HepG2 (cell line): Measurements from ENCODE around the gene CHMP1A. TPM values are rescaled to one million over a fixed set of nuclear protein-coding genes. Genes with fewer than 3 reads are reported as not detected.

Source experiments
- ELF3 ChIP-seq: IDR thresholded peaks from 2 replicates; pipeline ENCODE4 v1.6.1; 2016; ENCODE audit warnings: missing genetic modification reagents, missing compliant biosample characterization
- ELF4 ChIP-seq: sonication (generic); formaldehyde crosslinking; IDR thresholded peaks from 2 replicates; pipeline ENCODE4 v1.5.0; 2020; ENCODE audit warnings: missing genetic modification reagents, mild to moderate bottlenecking, moderate library complexity, borderline replicate concordance
- EP300 ChIP-seq, 3 experiments: sonication (generic) in 1 of 3; formaldehyde crosslinking in 1 of 3; IDR thresholded peaks; 2 replicates each; pipeline versions ENCODE4 v1.5.1 to v1.6.1; 2011 to 2020; ENCODE audit warnings: low read depth in 2 of 3, low read length in 2 of 3, borderline replicate concordance in 1 of 3, improper control_type of control experiment in 1 of 3, mild to moderate bottlenecking in 1 of 3, missing genetic modification reagents in 1 of 3, moderate library complexity in 1 of 3
- FOXO1 ChIP-seq: sonication (generic); formaldehyde crosslinking; IDR thresholded peaks from 2 replicates; pipeline ENCODE4 v1.4.0; 2020; ENCODE audit warnings: missing genetic modification reagents
- HDAC6 ChIP-seq: fragments of 200-600 bp; sonication (generic); IDR thresholded peaks from 2 replicates; pipeline ENCODE4 v1.7.0; 2017; ENCODE audit warnings: mild to moderate bottlenecking, antibody characterized with exemption, low read length, low read depth
- MBNL3 ChIP-seq: fragments of 250-450 bp; sonication (Bioruptor Pico); conservative IDR thresholded peaks from 2 replicates; pipeline ENCODE4 v1.8.0; 2022; ENCODE audit warnings: mild to moderate bottlenecking, inconsistent platforms
- NFATC3 ChIP-seq: sonication (generic); formaldehyde crosslinking; IDR thresholded peaks from 2 replicates; pipeline ENCODE4 v1.5.1; 2020; ENCODE audit warnings: mild to moderate bottlenecking, missing genetic modification reagents
- PAX8 ChIP-seq: sonication (generic); formaldehyde crosslinking; IDR thresholded peaks from 2 replicates; pipeline ENCODE4 v1.8.0; 2022; ENCODE audit warnings: mild to moderate bottlenecking, missing genetic modification reagents, borderline replicate concordance
- SIX1 ChIP-seq: sonication (generic); formaldehyde crosslinking; IDR thresholded peaks from 2 replicates; pipeline ENCODE4 v1.4.0; 2020; ENCODE audit warnings: missing genetic modification reagents, borderline replicate concordance
- SOX6 ChIP-seq, 2 experiments: fragments of 450-650 bp in 1 of 2; sonication (generic) in 1 of 2; formaldehyde crosslinking in 1 of 2; IDR thresholded peaks; 2 replicates each; pipeline versions ENCODE4 v1.4.0 to v1.6.1; 2017 to 2020; ENCODE audit warnings: antibody characterized with exemption in 1 of 2, mild to moderate bottlenecking in 1 of 2, missing genetic modification reagents in 1 of 2
- SP1 ChIP-seq, 2 experiments: fragments of 450-650 bp in 1 of 2; sonication (generic) in 1 of 2; formaldehyde crosslinking in 1 of 2; IDR thresholded peaks; 2 replicates each; pipeline versions ENCODE4 v1.4.0 to v1.6.1; 2016 to 2020; ENCODE audit warnings: missing genetic modification reagents in 1 of 2
- SP4 ChIP-seq: sonication (generic); formaldehyde crosslinking; IDR thresholded peaks from 2 replicates; pipeline ENCODE4 v1.8.1; 2023; ENCODE audit warnings: mild to moderate bottlenecking, missing genetic modification reagents
- ZC3H13 ChIP-seq: sonication (generic); formaldehyde crosslinking; IDR thresholded peaks from 2 replicates; pipeline ENCODE4 v1.8.1; 2023; ENCODE audit warnings: mild to moderate bottlenecking, missing genetic modification reagents, moderate library complexity
- ZFAT ChIP-seq: sonication (generic); formaldehyde crosslinking; conservative IDR thresholded peaks from 2 replicates; pipeline ENCODE4 v1.8.1; 2023; ENCODE audit warnings: missing genetic modification reagents, inconsistent platforms
- ZNF143 ChIP-seq: sonication (generic); formaldehyde crosslinking; IDR thresholded peaks from 2 replicates; pipeline ENCODE4 v1.4.0; 2020; ENCODE audit warnings: missing genetic modification reagents
- ZNF180 ChIP-seq: sonication (generic); formaldehyde crosslinking; IDR thresholded peaks from 2 replicates; pipeline ENCODE4 v1.4.0; 2020; ENCODE audit warnings: low read depth, missing genetic modification reagents, borderline replicate concordance
- ZNF432 ChIP-seq: sonication (generic); formaldehyde crosslinking; IDR thresholded peaks from 2 replicates; pipeline ENCODE4 v1.5.0; 2020; ENCODE audit warnings: missing genetic modification reagents, mild to moderate bottlenecking, borderline replicate concordance
- ZNF563 ChIP-seq: sonication (generic); formaldehyde crosslinking; IDR thresholded peaks from 2 replicates; pipeline ENCODE4 v1.8.0; 2022; ENCODE audit warnings: mild to moderate bottlenecking, moderate library complexity, missing genetic modification reagents
- ZNF746 ChIP-seq: sonication (generic); formaldehyde crosslinking; IDR thresholded peaks from 2 replicates; pipeline ENCODE4 v1.8.0; 2022; ENCODE audit warnings: mild to moderate bottlenecking, missing genetic modification reagents
- polyA plus RNA-seq, 8 experiments: library from polyadenylated mRNA; depleted of rRNA in 3 of 8; stranded (reverse) in 7 of 8; unstranded in 1 of 8; fragments of >200 nt; fragmentation: Illumina TruSeq in 4 of 8; extraction: Trizol in 4 of 8; gene quantifications; 2 replicates each; pipeline versions ENCODE4 v1.2.1 to v1.2.3, GENCODE V29; 2011 to 2016; ENCODE audit warnings: low read depth in 4 of 8, missing spikeins in 1 of 8, mixed read lengths in 1 of 8; ENCODE audit not compliant: insufficient read depth in 1 of 8
- total RNA-seq, 5 experiments: library from RNA; depleted of rRNA; stranded (reverse); fragments of >200 nt; fragmentation: Illumina TruSeq; extraction: Trizol; gene quantifications; 2 replicates each; pipeline ENCODE4 v1.2.3, GENCODE V29; 2016; ENCODE audit warnings: low read depth in 1 of 5
- TF ChIP-seq, protein P1 (sequence below): sonication (generic); formaldehyde crosslinking; IDR thresholded peaks from 2 replicates; pipeline ENCODE4 v1.5.1; 2020; ENCODE audit warnings: missing genetic modification reagents, mild to moderate bottlenecking, borderline replicate concordance
- TF ChIP-seq, protein P2 (sequence below): sonication (generic); formaldehyde crosslinking; IDR thresholded peaks from 2 replicates; pipeline ENCODE4 v1.9.0; 2022; ENCODE audit warnings: missing genetic modification reagents, mild to moderate bottlenecking, borderline replicate concordance
- TF ChIP-seq, protein P3 (sequence below): sonication (generic); formaldehyde crosslinking; IDR thresholded peaks from 2 replicates; pipeline ENCODE4 v1.5.1; 2020; ENCODE audit warnings: mild to moderate bottlenecking, moderate library complexity, missing genetic modification reagents

The CHMP1A gene
- total and polyA plus RNA-seq, 2 of the 13 experiments (the other 11 are each of a cell fraction or from before 2014, with no cell fraction given) = 69.4 to 73.3 TPM

DNA sequence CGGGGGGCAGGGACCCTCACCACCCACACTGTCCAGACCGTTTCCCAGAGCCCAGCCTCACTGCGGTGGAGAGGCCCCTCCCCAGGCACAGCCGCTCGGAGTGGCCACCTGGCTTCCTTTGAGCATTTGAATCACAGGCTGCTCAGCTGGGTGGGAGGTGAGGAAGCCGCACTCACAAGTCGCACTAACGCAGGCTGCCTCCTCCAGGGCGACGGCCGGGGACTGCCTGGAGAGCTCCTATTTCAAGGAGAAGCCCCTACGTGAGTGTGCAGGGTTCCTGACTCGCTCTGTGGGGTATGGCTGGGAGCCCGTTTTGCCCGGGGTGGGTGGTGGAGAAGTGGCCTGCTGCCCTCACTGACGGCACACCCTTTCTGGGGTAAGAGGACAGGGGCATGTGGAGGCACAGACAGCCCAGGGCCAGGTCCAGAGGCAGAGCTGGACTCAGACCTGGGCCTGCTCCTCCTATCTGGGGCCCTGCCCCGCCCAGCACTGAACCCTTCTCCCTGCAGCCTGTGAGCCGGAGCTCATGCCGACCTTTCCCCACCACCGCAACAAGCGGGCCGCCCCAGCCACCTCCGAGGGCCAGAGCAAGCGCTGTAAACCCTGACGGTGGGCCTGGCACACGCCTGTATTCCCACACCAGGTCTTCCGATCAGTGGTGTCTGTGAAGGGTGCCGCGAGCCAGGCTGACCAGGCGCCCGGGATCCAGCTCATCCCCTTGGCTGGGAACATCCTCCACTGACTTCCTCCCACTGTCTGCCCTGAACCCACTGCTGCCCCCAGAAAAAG lies 37.8 kb upstream of the CHMP1A start (continued):
- TF ChIP-seq, protein P1, sequence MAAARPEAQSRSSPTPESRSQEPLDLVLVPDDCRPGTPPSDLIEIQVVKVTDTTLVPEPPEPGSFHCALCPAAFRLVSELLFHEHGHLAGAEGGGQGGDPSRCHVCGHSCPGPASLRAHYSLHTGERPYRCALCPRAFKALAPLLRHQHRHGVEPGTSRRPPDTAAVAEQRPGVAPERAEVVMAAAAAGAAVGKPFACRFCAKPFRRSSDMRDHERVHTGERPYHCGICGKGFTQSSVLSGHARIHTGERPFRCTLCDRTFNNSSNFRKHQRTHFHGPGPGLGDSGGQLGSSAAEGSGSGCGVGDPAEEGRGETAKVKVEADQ (CRISPR knock-in tag) = peak; percentile 71
- TF ChIP-seq ZNF143 (CRISPR knock-in tag) (peak; percentile 49; the same call in 1 of the 2 replicates), ELF4 (CRISPR knock-in tag) (no peak), ZNF432 (CRISPR knock-in tag) (no peak), SOX6 (IDR thresholded peaks at IDR 0.05) (no peak), SOX6 (CRISPR knock-in tag; IDR thresholded peaks at IDR 0.05) (peak; percentile 34; the same call in 1 of the 2 replicates), FOXO1 (CRISPR knock-in tag) (no peak; the same call in 1 of the 2 replicates), ZFAT (CRISPR knock-in tag) (no peak), ZNF180 (CRISPR knock-in tag) (0 out of 2 replicates have a peak, but pooled peaks have one; percentile 22), ELF3 (CRISPR knock-in tag) (no peak), SP4 (CRISPR knock-in tag) (0 out of 2 replicates have a peak, but pooled peaks have one; percentile 24), ZNF563 (no peak), ZC3H13 (CRISPR knock-in tag) (peak; percentile 94), NFATC3 (CRISPR knock-in tag) (no peak), HDAC6 (no peak), MBNL3 (CRISPR knock-in tag) (no peak), SIX1 (no peak), SP1 (IDR thresholded peaks at IDR 0.05) (no peak), SP1 (CRISPR knock-in tag; IDR thresholded peaks at IDR 0.05) (no peak), PAX8 (CRISPR knock-in tag) (no peak), EP300 (IDR thresholded peaks at IDR 0.05; ENCODE audit: low read depth in 2 of 2, low read length in 2 of 2) (no peak), EP300 (CRISPR knock-in tag; IDR thresholded peaks at IDR 0.05; ENCODE audit: borderline replicate concordance) (no peak), ZNF746 (CRISPR knock-in tag) (no peak)
- TF ChIP-seq, protein P2, sequence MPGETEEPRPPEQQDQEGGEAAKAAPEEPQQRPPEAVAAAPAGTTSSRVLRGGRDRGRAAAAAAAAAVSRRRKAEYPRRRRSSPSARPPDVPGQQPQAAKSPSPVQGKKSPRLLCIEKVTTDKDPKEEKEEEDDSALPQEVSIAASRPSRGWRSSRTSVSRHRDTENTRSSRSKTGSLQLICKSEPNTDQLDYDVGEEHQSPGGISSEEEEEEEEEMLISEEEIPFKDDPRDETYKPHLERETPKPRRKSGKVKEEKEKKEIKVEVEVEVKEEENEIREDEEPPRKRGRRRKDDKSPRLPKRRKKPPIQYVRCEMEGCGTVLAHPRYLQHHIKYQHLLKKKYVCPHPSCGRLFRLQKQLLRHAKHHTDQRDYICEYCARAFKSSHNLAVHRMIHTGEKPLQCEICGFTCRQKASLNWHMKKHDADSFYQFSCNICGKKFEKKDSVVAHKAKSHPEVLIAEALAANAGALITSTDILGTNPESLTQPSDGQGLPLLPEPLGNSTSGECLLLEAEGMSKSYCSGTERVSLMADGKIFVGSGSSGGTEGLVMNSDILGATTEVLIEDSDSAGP (CRISPR knock-in tag) = peak; percentile 89
- TF ChIP-seq, protein P3, sequence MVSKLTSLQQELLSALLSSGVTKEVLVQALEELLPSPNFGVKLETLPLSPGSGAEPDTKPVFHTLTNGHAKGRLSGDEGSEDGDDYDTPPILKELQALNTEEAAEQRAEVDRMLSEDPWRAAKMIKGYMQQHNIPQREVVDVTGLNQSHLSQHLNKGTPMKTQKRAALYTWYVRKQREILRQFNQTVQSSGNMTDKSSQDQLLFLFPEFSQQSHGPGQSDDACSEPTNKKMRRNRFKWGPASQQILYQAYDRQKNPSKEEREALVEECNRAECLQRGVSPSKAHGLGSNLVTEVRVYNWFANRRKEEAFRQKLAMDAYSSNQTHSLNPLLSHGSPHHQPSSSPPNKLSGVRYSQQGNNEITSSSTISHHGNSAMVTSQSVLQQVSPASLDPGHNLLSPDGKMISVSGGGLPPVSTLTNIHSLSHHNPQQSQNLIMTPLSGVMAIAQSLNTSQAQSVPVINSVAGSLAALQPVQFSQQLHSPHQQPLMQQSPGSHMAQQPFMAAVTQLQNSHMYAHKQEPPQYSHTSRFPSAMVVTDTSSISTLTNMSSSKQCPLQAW (CRISPR knock-in tag) = 0 out of 2 replicates have a peak, but pooled peaks have one; percentile 35
